ENCODE data around the gene EDAR.

EDAR gene

DNA sequence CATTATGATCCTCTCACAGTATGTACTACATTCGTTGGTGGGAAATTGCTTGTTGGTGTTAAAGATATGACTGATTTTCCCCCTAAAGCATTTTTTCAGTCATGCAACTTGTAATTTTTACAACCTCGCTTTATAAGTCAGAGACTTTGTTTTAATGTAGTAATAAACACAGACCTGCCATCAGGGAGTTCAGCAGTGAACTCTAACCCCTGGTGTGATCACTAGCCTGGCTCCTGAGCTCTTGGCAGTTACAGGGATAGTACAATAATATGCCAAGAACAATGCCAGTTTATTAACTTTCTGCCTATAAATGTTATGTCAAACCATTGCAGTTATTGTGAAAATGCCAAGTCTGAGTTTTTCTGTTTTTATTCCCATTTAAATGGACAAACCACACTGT is 93.8 kb downstream of the EDAR start:
- Histone ChIP-seq H3K18ac (ENCODE audit: low read depth in 1 of 2, low read length in 2 of 2) (no peak overlapping the region), H3K4me3 (ENCODE audit: insufficient read depth in 1 of 2, low read depth in 1 of 2, low read length in 2 of 2) (no peak overlapping the region), H3K4me2 (ENCODE audit: low read length, poor library complexity, severe bottlenecking) (no peak overlapping the region), H4K8ac (ENCODE audit: low read length) (no peak overlapping the region), H3K9ac (ENCODE audit: low read length) (no peak overlapping the region), H3K4ac (ENCODE audit: low read depth in 1 of 2, low read length in 2 of 2) (no peak overlapping the region), H3K27ac (ENCODE audit: low read length, poor library complexity, severe bottlenecking) (no peak overlapping the region), H2AK5ac (ENCODE audit: low read length, severe bottlenecking) (no peak overlapping the region), H3K9me3 (ENCODE audit: control insufficient read depth, low read length) (peaks cover 35% of the 10 kb centered on the region), H2BK120ac (ENCODE audit: low read depth, low read length) (no peak overlapping the region), H2BK5ac (ENCODE audit: low read depth, low read length, poor library complexity, severe bottlenecking) (no peak overlapping the region), H3K14ac (ENCODE audit: low read length in 2 of 2) (no peak overlapping the region), H2BK12ac (ENCODE audit: low read length in 2 of 2) (no peak overlapping the region), H3K36me3 (ENCODE audit: control insufficient read depth in 1 of 2, insufficient read depth in 2 of 2, low read depth in 1 of 2, low read length in 2 of 2) (peaks cover 0 to 6% of the 10 kb centered on the region in 2 experiments), H3K79me1 (replicated peaks; ENCODE audit: low read length, poor library complexity, severe bottlenecking) (no peaks in the 10 kb centered on the region), H2AFZ (ENCODE audit: low read depth, low read length) (no peak overlapping the region), H2BK15ac (ENCODE audit: low read depth, poor library complexity, severe bottlenecking) (no peak overlapping the region), H3K23ac (ENCODE audit: low read length in 2 of 2) (no peak overlapping the region), H3K4me1 (ENCODE audit: control insufficient read depth, insufficient read depth, low read depth, low read length) (no peaks in the 10 kb centered on the region), H4K91ac (ENCODE audit: low read length) (no peak overlapping the region), H3K27me3 (ENCODE audit: control insufficient read depth in 1 of 2, insufficient read depth in 1 of 2, low read length in 2 of 2) (no peaks in the 10 kb centered on the region)
- no peak for DNase-seq
- WGBS, result no CpG with 5 or more reads among the region's 2 CpGs

DNA sequence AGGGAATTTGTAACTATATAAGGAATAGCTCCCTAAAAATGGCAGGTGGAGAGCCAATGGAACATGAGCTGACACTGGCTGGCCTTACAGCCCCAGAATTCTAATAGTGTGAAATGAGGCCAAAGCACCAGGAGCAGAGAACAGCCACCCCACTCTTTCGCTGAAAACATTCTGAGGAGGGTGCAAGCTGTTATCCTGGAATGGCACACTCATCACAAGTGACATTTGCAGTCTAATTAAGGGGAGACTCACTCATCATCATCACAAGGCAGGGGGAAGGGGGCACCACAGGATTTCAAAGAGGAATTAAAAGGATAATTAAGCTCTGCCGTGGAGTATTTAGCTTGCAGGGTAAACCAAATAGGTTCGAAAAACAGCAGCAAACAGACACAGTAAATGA is 94.3 kb downstream of the EDAR start:
- H3K79me1 ChIP-seq (replicated peaks; ENCODE audit: low read length, poor library complexity, severe bottlenecking), result no peaks in the 10 kb centered on the region
- H2AFZ ChIP-seq (ENCODE audit: low read depth, low read length), result no peak overlapping the region
- no peak overlapping the region for H3K14ac ChIP-seq (ENCODE audit: low read length in 2 of 2)
- H3K4ac ChIP-seq (ENCODE audit: low read depth in 1 of 2, low read length in 2 of 2), result no peak overlapping the region
- H3K36me3 ChIP-seq (ENCODE audit: control insufficient read depth in 1 of 2, insufficient read depth in 2 of 2, low read depth in 1 of 2, low read length in 2 of 2), result peaks cover 0 to 6% of the 10 kb centered on the region in 2 experiments
- H3K9me3 ChIP-seq (ENCODE audit: control insufficient read depth, low read length), result peaks cover 39% of the 10 kb centered on the region
- H3K27me3 ChIP-seq (ENCODE audit: control insufficient read depth in 1 of 2, insufficient read depth in 1 of 2, low read length in 2 of 2), result no peaks in the 10 kb centered on the region
- H3K18ac ChIP-seq (ENCODE audit: low read depth in 1 of 2, low read length in 2 of 2), result no peak overlapping the region
- no peak overlapping the region for H3K4me3 ChIP-seq (ENCODE audit: insufficient read depth in 1 of 2, low read depth in 1 of 2, low read length in 2 of 2)
- whole genome bisulfite sequencing, result 100% methylated on average over 1 of the region's 3 CpGs
- H2AK5ac ChIP-seq (ENCODE audit: low read length, severe bottlenecking), result no peak overlapping the region
- H3K4me1 ChIP-seq (ENCODE audit: control insufficient read depth, insufficient read depth, low read depth, low read length), result no peaks in the 10 kb centered on the region
- no peak overlapping the region for H2BK5ac ChIP-seq (ENCODE audit: low read depth, low read length, poor library complexity, severe bottlenecking)
- H3K27ac ChIP-seq (ENCODE audit: low read length, poor library complexity, severe bottlenecking), result no peak overlapping the region
- no peak overlapping the region for H3K9ac ChIP-seq (ENCODE audit: low read length)
- H2BK120ac ChIP-seq (ENCODE audit: low read depth, low read length), result no peak overlapping the region
- H4K8ac ChIP-seq (ENCODE audit: low read length), result no peak overlapping the region
- no peak overlapping the region for H3K23ac ChIP-seq (ENCODE audit: low read length in 2 of 2)
- H3K4me2 ChIP-seq (ENCODE audit: low read length, poor library complexity, severe bottlenecking), result no peak overlapping the region
- no peak overlapping the region for H2BK12ac ChIP-seq (ENCODE audit: low read length in 2 of 2)
- H2BK15ac ChIP-seq (ENCODE audit: low read depth, poor library complexity, severe bottlenecking), result no peak overlapping the region
- no peak overlapping the region for H4K91ac ChIP-seq (ENCODE audit: low read length)
- no peak for DNase-seq

DNA sequence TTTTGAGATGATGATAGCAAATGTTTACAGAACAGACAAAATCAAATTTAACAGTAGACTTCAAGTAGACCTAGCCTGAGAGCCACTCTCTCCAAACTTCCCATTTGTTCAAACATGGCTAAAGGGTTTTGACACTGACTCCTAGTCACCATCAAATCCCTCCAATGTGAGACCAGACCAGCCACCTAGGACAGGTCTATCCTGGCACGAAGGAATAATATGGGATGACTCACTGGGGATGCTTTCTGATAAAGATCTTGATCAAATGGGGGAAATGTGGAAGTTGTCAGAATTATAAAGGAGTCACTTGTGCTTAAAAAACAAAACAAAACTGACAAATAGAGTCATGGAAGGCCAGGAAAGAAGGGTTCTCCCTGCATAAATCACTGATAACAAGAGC is 95.7 kb downstream of the EDAR start:
- Histone ChIP-seq H2BK12ac (ENCODE audit: low read length in 2 of 2) (no peak overlapping the region), H3K4me3 (ENCODE audit: insufficient read depth in 1 of 2, low read depth in 1 of 2, low read length in 2 of 2) (no peak overlapping the region), H2BK5ac (ENCODE audit: low read depth, low read length, poor library complexity, severe bottlenecking) (no peak overlapping the region)

DNA sequence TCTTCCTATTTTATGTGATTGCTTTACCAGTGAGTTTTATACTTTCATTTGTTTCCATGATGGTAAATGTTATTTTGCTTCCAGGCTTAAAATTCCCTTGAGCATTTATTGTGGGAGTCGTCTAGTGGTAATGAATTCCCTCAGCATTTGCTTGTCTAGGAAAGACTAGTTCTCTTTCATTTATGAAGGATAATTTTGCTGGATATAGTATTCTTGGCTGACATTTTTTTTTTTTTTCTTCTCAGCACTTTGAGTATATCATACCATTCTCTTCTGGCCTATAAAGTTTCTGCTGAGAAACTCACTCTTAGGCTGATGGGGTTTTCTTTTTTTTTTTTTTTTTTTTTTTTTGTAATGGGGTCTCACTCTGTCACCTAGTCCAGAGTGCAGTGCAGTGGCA is 99.1 kb downstream of the EDAR start:
- H3K23ac ChIP-seq (ENCODE audit: low read length in 2 of 2), result no peak overlapping the region
- no peaks in the 10 kb centered on the region for H3K79me1 ChIP-seq (replicated peaks; ENCODE audit: low read length, poor library complexity, severe bottlenecking)
- H3K9ac ChIP-seq (ENCODE audit: low read length), result no peak overlapping the region
- no peak overlapping the region for H2AK5ac ChIP-seq (ENCODE audit: low read length, severe bottlenecking)
- no peaks in the 10 kb centered on the region for H3K4me1 ChIP-seq (ENCODE audit: control insufficient read depth, insufficient read depth, low read depth, low read length)
- DNase-seq, result no peak
- H3K18ac ChIP-seq (ENCODE audit: low read depth in 1 of 2, low read length in 2 of 2), result no peak overlapping the region
- no peak overlapping the region for H2BK15ac ChIP-seq (ENCODE audit: low read depth, poor library complexity, severe bottlenecking)
- H4K91ac ChIP-seq (ENCODE audit: low read length), result no peak overlapping the region
- no peak overlapping the region for H2BK12ac ChIP-seq (ENCODE audit: low read length in 2 of 2)
- H4K8ac ChIP-seq (ENCODE audit: low read length), result no peak overlapping the region
- H3K4ac ChIP-seq (ENCODE audit: low read depth in 1 of 2, low read length in 2 of 2), result no peak overlapping the region
- no peak overlapping the region for H2AFZ ChIP-seq (ENCODE audit: low read depth, low read length)
- peaks cover 0 to 3% of the 10 kb centered on the region in 2 experiments for H3K36me3 ChIP-seq (ENCODE audit: control insufficient read depth in 1 of 2, insufficient read depth in 2 of 2, low read depth in 1 of 2, low read length in 2 of 2)
- no peak overlapping the region for H2BK120ac ChIP-seq (ENCODE audit: low read depth, low read length)
- no peak overlapping the region for H3K27ac ChIP-seq (ENCODE audit: low read length, poor library complexity, severe bottlenecking)
- no peak overlapping the region for H2BK5ac ChIP-seq (ENCODE audit: low read depth, low read length, poor library complexity, severe bottlenecking)
- 100% methylated on average over 1 of the region's 1 CpG for WGBS
- no peak overlapping the region for H3K4me2 ChIP-seq (ENCODE audit: low read length, poor library complexity, severe bottlenecking)
- H3K4me3 ChIP-seq (ENCODE audit: insufficient read depth in 1 of 2, low read depth in 1 of 2, low read length in 2 of 2), result no peak overlapping the region
- peaks cover 57% of the 10 kb centered on the region for H3K9me3 ChIP-seq (ENCODE audit: control insufficient read depth, low read length)
- no peaks in the 10 kb centered on the region for H3K27me3 ChIP-seq (ENCODE audit: control insufficient read depth in 1 of 2, insufficient read depth in 1 of 2, low read length in 2 of 2)
- H3K14ac ChIP-seq (ENCODE audit: low read length in 2 of 2), result no peak overlapping the region

More for the DNA sequence above, 95.7 kb downstream of the EDAR start:
- Histone ChIP-seq H2AFZ (ENCODE audit: low read depth, low read length) (no peak overlapping the region), H4K91ac (ENCODE audit: low read length) (no peak overlapping the region), H3K4me2 (ENCODE audit: low read length, poor library complexity, severe bottlenecking) (no peak overlapping the region), H3K18ac (ENCODE audit: low read depth in 1 of 2, low read length in 2 of 2) (no peak overlapping the region), H3K9me3 (ENCODE audit: control insufficient read depth, low read length) (peaks cover 49% of the 10 kb centered on the region), H3K23ac (ENCODE audit: low read length in 2 of 2) (no peak overlapping the region), H3K27me3 (ENCODE audit: control insufficient read depth in 1 of 2, insufficient read depth in 1 of 2, low read length in 2 of 2) (no peaks in the 10 kb centered on the region), H3K9ac (ENCODE audit: low read length) (no peak overlapping the region), H3K4ac (ENCODE audit: low read depth in 1 of 2, low read length in 2 of 2) (no peak overlapping the region), H3K79me1 (replicated peaks; ENCODE audit: low read length, poor library complexity, severe bottlenecking) (no peaks in the 10 kb centered on the region), H2BK15ac (ENCODE audit: low read depth, poor library complexity, severe bottlenecking) (no peak overlapping the region), H3K27ac (ENCODE audit: low read length, poor library complexity, severe bottlenecking) (no peak overlapping the region), H3K36me3 (ENCODE audit: control insufficient read depth in 1 of 2, insufficient read depth in 2 of 2, low read depth in 1 of 2, low read length in 2 of 2) (peaks cover 0 to 6% of the 10 kb centered on the region in 2 experiments), H3K4me1 (ENCODE audit: control insufficient read depth, insufficient read depth, low read depth, low read length) (no peaks in the 10 kb centered on the region), H2BK120ac (ENCODE audit: low read depth, low read length) (no peak overlapping the region), H2AK5ac (ENCODE audit: low read length, severe bottlenecking) (no peak overlapping the region), H3K14ac (ENCODE audit: low read length in 2 of 2) (no peak overlapping the region), H4K8ac (ENCODE audit: low read length) (no peak overlapping the region)
- 73% methylated on average over 1 of the region's 1 CpG for WGBS
- no peak for DNase-seq

All from mesenchymal stem cell (in vitro differentiated cells and primary cell).